MCF 10A (cell line): ENCODE measurements around the gene CEP170B. TPM values are rescaled to one million over a fixed set of nuclear protein-coding genes. Genes with fewer than 3 reads are reported as not detected.

Experiments used
- BruUV-seq: library from RNA; stranded (reverse); fragments of 400-500 nt; replicated peaks from 2 replicates; lab custom pipeline; 2021; lab: Mats Ljungman, UMichigan
- CTCF ChIA-PET: fragments of 300-600 bp; sonication (Branson Sonifier 250); formaldehyde crosslinking; extraction: SDS; loops from one replicate; lab custom pipeline; 2021; ENCODE audit warnings: antibody characterized with exemption, inconsistent platforms; lab: Yijun Ruan, JAX
- POLR2A ChIA-PET: fragments of 300-600, 350-650 bp; sonication (Branson Sonifier 250); formaldehyde crosslinking; extraction: SDS; loops from one replicate; lab custom pipeline; 2020; ENCODE audit warnings: antibody characterized with exemption, inconsistent platforms; lab: Yijun Ruan, JAX
- DNase-seq: peaks from one replicate; pipeline ENCODE4 v3.0.0-alpha.2; 2018; ENCODE audit not compliant: unreplicated experiment
- H3K27ac Mint-ChIP-seq: one replicate; pipeline ENCODE4 v1.8.0; 2022; ENCODE audit warnings: mild to moderate bottlenecking, low read depth, mixed read lengths; ENCODE audit not compliant: unreplicated experiment
- H3K27me3 Mint-ChIP-seq: one replicate; pipeline ENCODE4 v1.8.0; 2022; ENCODE audit warnings: mixed read lengths; ENCODE audit not compliant: insufficient read depth, unreplicated experiment
- H3K36me3 Mint-ChIP-seq: one replicate; pipeline ENCODE4 v1.8.0; 2022; ENCODE audit warnings: mild to moderate bottlenecking, moderate library complexity, mixed read lengths; ENCODE audit not compliant: insufficient read depth, unreplicated experiment
- H3K4me1 Mint-ChIP-seq: one replicate; pipeline ENCODE4 v1.8.0; 2022; ENCODE audit warnings: mixed read lengths; ENCODE audit not compliant: insufficient read depth, unreplicated experiment
- H3K4me3 Mint-ChIP-seq: one replicate; pipeline ENCODE4 v1.8.0; 2022; ENCODE audit warnings: mild to moderate bottlenecking, moderate library complexity, mixed read lengths; ENCODE audit not compliant: unreplicated experiment
- H3K9me3 Mint-ChIP-seq: one replicate; pipeline ENCODE4 v1.8.0; 2022; ENCODE audit warnings: mixed read lengths; ENCODE audit not compliant: unreplicated experiment
- intact Hi-C: fragments of 100-400 bp; cut with micrococcal nuclease; formaldehyde crosslinking; loops from 2 replicates; pipeline ENCODE4 v1.14.1; 2022
- total RNA-seq: library from RNA; stranded (reverse); gene quantifications from 2 replicates; pipeline ENCODE4 v1.2.3, GENCODE V29; 2022
- TF ChIP-seq, protein P1 (sequence below): fragments of 200-600 bp; IDR thresholded peaks from one replicate; pipeline ENCODE4 v1.8.0; 2022; ENCODE audit warnings: antibody characterized with exemption, mild to moderate bottlenecking; ENCODE audit not compliant: unreplicated experiment

The CEP170B gene
- total RNA-seq, 1 experiment from 2014 or later, result 77.4 TPM

GRCh38 chr14:104885031-104885972, 20.2 kb downstream of the CEP170B start:
- TF ChIP-seq, protein P1, sequence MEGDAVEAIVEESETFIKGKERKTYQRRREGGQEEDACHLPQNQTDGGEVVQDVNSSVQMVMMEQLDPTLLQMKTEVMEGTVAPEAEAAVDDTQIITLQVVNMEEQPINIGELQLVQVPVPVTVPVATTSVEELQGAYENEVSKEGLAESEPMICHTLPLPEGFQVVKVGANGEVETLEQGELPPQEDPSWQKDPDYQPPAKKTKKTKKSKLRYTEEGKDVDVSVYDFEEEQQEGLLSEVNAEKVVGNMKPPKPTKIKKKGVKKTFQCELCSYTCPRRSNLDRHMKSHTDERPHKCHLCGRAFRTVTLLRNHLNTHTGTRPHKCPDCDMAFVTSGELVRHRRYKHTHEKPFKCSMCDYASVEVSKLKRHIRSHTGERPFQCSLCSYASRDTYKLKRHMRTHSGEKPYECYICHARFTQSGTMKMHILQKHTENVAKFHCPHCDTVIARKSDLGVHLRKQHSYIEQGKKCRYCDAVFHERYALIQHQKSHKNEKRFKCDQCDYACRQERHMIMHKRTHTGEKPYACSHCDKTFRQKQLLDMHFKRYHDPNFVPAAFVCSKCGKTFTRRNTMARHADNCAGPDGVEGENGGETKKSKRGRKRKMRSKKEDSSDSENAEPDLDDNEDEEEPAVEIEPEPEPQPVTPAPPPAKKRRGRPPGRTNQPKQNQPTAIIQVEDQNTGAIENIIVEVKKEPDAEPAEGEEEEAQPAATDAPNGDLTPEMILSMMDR, result no peak
- CTCF ChIA-PET, result no interaction called here
- intact Hi-C loops, result no loop called here
- no peak for DNase-seq
- BruUV-seq, result no TSS peak
- POLR2A ChIA-PET, result no interaction called here
- Mint-ChIP-seq H3K4me3 (no peak overlapping the region), H3K36me3 (peaks cover 30% of the 10 kb centered on the region), H3K27me3 (no peaks in the 10 kb centered on the region), H3K4me1 (no peaks in the 10 kb centered on the region), H3K9me3 (no peaks in the 10 kb centered on the region), H3K27ac (no peak overlapping the region)

DNA sequence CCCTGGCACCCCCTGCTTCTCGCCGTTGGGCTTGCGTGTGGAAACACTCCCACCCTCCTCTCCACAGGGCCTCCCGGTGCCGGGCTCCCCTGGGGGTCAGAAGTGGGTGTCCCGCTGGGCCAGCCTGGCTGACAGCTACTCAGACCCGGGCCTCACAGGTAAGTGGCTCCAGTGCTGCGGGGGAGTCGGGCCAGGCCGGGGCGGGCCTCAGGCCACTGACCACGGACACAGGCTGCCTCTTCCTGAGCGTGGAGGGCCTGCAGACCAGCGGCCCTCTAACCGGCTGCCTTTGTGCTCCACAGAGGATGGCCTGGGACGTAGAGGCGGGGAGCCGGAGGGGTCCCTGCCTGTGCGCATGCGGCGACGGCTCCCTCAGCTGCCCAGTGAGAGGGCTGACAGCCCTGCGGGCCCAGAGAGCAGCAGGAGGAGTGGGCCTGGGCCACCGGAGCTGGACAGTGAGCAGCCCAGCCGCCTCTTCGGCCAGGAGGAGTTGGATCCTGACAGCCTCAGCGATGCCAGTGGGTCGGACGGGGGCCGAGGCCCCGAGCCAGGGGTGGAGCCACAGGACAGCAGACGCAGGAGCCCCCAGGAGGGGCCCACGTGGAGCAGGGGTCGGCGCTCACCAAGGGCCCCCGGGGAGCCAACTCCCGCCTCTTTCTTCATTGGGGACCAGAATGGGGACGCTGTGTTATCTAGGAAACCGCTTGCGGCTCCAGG, 21.1 kb downstream of the CEP170B start:
- Mint-ChIP-seq H3K36me3 (peaks cover 25% of the 10 kb centered on the region), H3K4me1 (no peaks in the 10 kb centered on the region), H3K9me3 (no peaks in the 10 kb centered on the region), H3K4me3 (no peak overlapping the region), H3K27ac (no peak overlapping the region), H3K27me3 (no peaks in the 10 kb centered on the region)
- BruUV-seq, result no TSS peak
- TF ChIP-seq, protein P1, result no peak
- POLR2A ChIA-PET, result no interaction called here
- no peak for DNase-seq
- CTCF ChIA-PET, result interaction anchor here (1.5 kb wide), 1 partner anchor 12 kb away, joined by 3 read pairs; no protein-coding TSS in a partner anchor
- intact Hi-C loops, result no loop called here

DNA sequence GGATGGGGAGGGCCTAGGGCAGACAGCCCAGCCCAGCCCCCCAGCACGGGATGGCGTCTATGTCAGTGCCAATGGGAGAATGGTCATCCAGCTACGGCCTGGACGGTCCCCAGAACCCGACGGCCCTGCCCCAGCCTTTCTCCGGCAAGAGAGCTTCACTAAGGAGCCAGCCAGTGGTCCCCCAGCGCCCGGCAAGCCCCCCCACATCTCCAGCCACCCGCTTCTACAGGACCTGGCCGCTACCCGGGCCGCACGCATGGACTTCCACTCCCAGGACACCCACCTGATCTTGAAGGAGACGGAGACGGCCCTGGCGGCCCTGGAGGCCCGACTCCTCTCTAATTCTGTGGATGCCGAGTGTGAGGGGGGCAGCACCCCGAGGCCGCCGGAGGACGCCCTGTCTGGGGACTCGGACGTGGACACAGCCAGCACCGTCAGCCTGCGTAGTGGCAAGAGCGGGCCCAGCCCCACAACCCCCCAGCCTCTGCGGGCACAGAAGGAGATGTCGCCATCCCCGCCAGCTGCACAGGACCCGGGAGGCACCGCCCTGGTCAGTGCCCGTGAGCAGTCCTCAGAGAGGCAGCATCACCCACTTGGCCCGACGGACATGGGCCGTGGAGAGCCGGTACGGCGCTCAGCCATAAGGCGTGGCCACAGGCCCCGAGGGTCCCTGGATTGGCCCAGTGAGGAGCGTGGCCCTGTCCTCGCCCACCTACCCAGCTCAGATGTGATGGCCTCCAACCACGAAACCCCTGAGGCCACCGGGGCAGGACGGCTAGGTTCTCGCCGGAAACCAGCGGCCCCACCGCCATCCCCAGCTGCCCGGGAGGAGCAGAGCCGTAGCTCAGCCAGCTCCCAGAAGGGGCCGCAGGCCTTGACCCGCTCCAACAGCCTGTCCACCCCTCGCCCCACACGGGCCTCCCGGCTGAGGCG, 21.9 kb downstream of the CEP170B start:
- no peak for DNase-seq
- Mint-ChIP-seq H3K9me3 (no peaks in the 10 kb centered on the region), H3K36me3 (peaks cover 22% of the 10 kb centered on the region), H3K27ac (no peak overlapping the region), H3K4me3 (no peak overlapping the region), H3K27me3 (no peaks in the 10 kb centered on the region), H3K4me1 (no peaks in the 10 kb centered on the region)
- intact Hi-C loops, result no loop called here
- TSS peak; percentile 51 for BruUV-seq
- ChIA-PET CTCF (interaction anchor here (0.6 to 1.5 kb wide), 2 partner anchors 11 to 194 kb away, joined by 3 read pairs; no protein-coding TSS in a partner anchor), POLR2A (interaction anchor here (0.6 kb wide), 1 partner anchor 34 kb away, joined by 3 read pairs; no protein-coding TSS in a partner anchor)
- TF ChIP-seq, protein P1, result no peak
